Hepatocyte (in vitro differentiated cells): Measurements from ENCODE around the gene SH3BGR. TPM values are rescaled to one million over a fixed set of nuclear protein-coding genes. Genes with fewer than 3 reads are reported as not detected.

Experiments
- DNase-seq: peaks from one replicate; pipeline ENCODE4 v3.0.0-alpha.2; 2016; ENCODE audit warnings: low spot score
- H2AFZ ChIP-seq: fragments of 200-600 bp; sonication (generic); 2 replicates; pipeline ENCODE4 v1.6.0; 2016; ENCODE audit warnings: antibody characterized with exemption, mild to moderate bottlenecking
- H3K27ac ChIP-seq: fragments of 200-600 bp; sonication (generic); 2 replicates; pipeline ENCODE4 v1.5.1; 2016; ENCODE audit warnings: mild to moderate bottlenecking
- H3K27me3 ChIP-seq: fragments of 200-600 bp; sonication (generic); 2 replicates; pipeline ENCODE4 v1.6.1; 2016
- H3K36me3 ChIP-seq: fragments of 200-600 bp; sonication (generic); replicated peaks from 2 replicates; pipeline ENCODE4 v1.5.1; 2016; ENCODE audit warnings: low read depth; ENCODE audit not compliant: insufficient read depth
- H3K4me1 ChIP-seq: fragments of 200-600 bp; sonication (generic); 2 replicates; pipeline ENCODE4 v1.5.1; 2016; ENCODE audit warnings: mild to moderate bottlenecking, moderate library complexity; ENCODE audit not compliant: insufficient read depth
- H3K4me2 ChIP-seq: fragments of 200-600 bp; sonication (generic); 2 replicates; pipeline ENCODE4 v1.6.0; 2016
- H3K4me3 ChIP-seq: fragments of 200-600 bp; sonication (generic); 2 replicates; pipeline ENCODE4 v1.5.1; 2016; ENCODE audit warnings: mild to moderate bottlenecking
- H3K79me2 ChIP-seq: fragments of 200-600 bp; sonication (generic); 2 replicates; pipeline ENCODE4 v1.6.0; 2017; ENCODE audit warnings: mild to moderate bottlenecking
- H3K9me2 ChIP-seq: fragments of 200-600 bp; sonication (generic); replicated peaks from 2 replicates; pipeline ENCODE4 v1.6.0; 2017; ENCODE audit warnings: mild to moderate bottlenecking; ENCODE audit not compliant: insufficient read depth
- H3K9me3 ChIP-seq: fragments of 200-600 bp; sonication (generic); 2 replicates; pipeline ENCODE4 v1.5.1; 2016; ENCODE audit warnings: low read depth, mild to moderate bottlenecking
- H4K20me1 ChIP-seq: fragments of 200-600 bp; sonication (generic); 2 replicates; pipeline ENCODE4 v1.6.0; 2016; ENCODE audit warnings: mild to moderate bottlenecking; ENCODE audit not compliant: insufficient read depth, poor library complexity, severe bottlenecking
- CTCF ChIP-seq: fragments of 200-600 bp; sonication (generic); IDR thresholded peaks from 2 replicates; pipeline ENCODE4 v1.5.1; 2016; ENCODE audit warnings: antibody characterized with exemption, mild to moderate bottlenecking; ENCODE audit not compliant: poor library complexity
- EZH2 ChIP-seq: fragments of 200-600 bp; sonication (generic); IDR thresholded peaks from 2 replicates; pipeline ENCODE4 v1.6.1; 2016; ENCODE audit warnings: antibody characterized with exemption, mild to moderate bottlenecking, borderline replicate concordance
- EZH2phosphoT487 ChIP-seq: fragments of 200-600 bp; sonication (generic); IDR thresholded peaks from one replicate; pipeline ENCODE4 v1.6.1; 2018; ENCODE audit warnings: antibody characterized with exemption, mild to moderate bottlenecking, low read depth, moderate library complexity; ENCODE audit not compliant: unreplicated experiment, severe bottlenecking
- WGBS: methylation state at CpG from one replicate; pipeline ENCODE4 v1.1.6; 2016; ENCODE audit warnings: low lambda C conversion rate; ENCODE audit errors: missing lambda C conversion rate; 5-methylcytosine and 5-hydroxymethylcytosine counted together
- polyA plus RNA-seq: library from polyadenylated mRNA; unstranded; fragments of >200 nt; fragmentation: Nextera tagmentation; extraction: Ambion mirVana; gene quantifications from 2 replicates; pipeline ENCODE4 v1.2.1, GENCODE V29; 2016
- total RNA-seq: library from RNA; depleted of rRNA; stranded (reverse); fragments of >200 nt; gene quantifications from 2 replicates; pipeline ENCODE4 v1.2.3, GENCODE V29; 2014

Gene SH3BGR
- total and polyA plus RNA-seq, 2 experiments from 2014 or later = 1.8 to 2.5 TPM

DNA sequence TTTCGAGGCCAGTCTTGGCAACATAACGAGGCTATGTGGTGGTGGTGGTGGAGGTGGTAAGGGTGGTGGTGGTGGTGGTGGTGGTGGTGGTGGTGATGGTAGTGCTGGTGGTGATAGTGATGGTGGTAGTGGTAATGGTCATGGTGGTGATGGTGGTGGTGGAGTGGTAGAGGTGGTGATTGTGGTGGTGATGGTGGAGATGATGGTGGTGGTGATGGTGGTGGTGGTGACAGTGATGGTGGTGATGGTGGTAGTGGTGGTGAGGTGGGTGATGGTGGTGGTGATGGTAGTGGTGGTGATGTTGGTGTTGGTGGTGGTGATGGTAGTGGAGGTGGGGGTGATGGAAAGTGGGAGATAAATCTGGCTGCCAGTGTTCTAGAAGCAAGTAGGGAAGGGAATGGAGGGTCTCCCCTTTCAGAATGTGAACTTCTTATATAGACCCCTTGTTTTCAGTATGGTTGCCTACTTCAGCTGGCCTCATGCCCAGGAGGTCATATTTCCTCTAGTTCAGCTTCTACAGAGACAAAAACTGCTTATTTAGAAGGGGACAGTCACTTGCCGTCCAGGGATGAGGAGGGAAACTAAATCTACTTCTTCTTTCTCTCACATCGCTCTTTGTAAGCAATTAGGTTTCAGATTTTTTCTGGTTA is 27.5 kb downstream of the SH3BGR start:
- Histone ChIP-seq H3K4me2 (no peak overlapping the region), H3K36me3 (no peaks in the 10 kb centered on the region), H3K79me2 (no peaks in the 10 kb centered on the region), H3K27ac (no peak overlapping the region), H3K9me2 (no peaks in the 10 kb centered on the region), H3K9me3 (no peaks in the 10 kb centered on the region), H3K4me3 (no peak overlapping the region), H3K27me3 (no peaks in the 10 kb centered on the region), H2AFZ (no peak overlapping the region), H4K20me1 (no peaks in the 10 kb centered on the region), H3K4me1 (no peaks in the 10 kb centered on the region)
- no peak for DNase-seq
- WGBS = 94% methylated on average over 4 of the region's 4 CpGs
- TF ChIP-seq EZH2phosphoT487 (no peak), EZH2 (no peak), CTCF (no peak)

- Histone ChIP-seq H3K4me2 (no peak overlapping the region), H3K27ac (no peak overlapping the region), H4K20me1 (no peaks in the 10 kb centered on the region), H3K9me3 (no peaks in the 10 kb centered on the region), H2AFZ (no peak overlapping the region), H3K4me1 (no peaks in the 10 kb centered on the region), H3K9me2 (no peaks in the 10 kb centered on the region), H3K79me2 (no peaks in the 10 kb centered on the region), H3K27me3 (no peaks in the 10 kb centered on the region), H3K36me3 (no peaks in the 10 kb centered on the region), H3K4me3 (no peak overlapping the region)
- DNase-seq = no peak
- TF ChIP-seq EZH2phosphoT487 = no peak
- 71% methylated on average over 2 of the region's 2 CpGs for WGBS
Observed at GRCh38 chr21:39479814-39480182, 28.0 kb downstream of the SH3BGR start.

DNA sequence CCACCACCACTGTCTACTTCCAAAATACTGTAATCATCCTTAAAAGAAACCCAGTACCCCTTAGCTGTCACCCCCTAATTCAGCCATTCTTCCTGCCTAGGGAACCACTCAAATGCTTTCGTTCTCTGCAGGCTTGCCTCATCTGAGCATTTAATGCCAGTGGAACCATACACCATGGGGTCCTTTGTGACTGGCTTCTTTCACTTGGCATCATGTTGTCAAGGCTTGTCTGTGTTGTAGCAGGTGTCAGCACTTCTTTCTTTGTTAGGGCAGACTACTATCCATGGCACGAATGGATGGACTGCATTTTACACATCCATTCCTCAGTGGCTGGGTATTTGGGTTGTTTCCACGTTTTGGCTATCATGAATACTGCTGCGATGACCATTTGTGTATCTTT is 28.5 kb downstream of the SH3BGR start:
- 91% methylated on average over 4 of the region's 4 CpGs for whole genome bisulfite sequencing

DNA sequence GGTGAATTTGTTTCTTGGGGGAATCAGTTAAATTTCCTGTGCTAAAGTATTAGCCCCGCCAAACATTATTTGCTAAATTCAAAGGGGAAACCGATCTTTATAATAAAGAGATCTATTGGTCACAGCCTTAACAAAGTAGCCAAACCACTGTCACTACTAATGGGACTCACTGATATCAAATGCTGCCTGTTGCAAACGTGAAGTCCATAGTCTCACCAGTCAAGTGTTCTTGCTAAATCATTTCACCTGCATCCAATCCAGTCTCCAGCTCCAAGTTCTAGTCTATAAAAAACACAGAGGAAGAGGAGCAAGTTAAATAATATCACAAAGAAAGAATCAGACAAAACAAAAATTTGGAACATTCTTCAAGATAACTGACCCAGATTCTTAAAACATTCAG is 30.1 kb downstream of the SH3BGR start:
- H3K4me2 ChIP-seq = no peak overlapping the region
- DNase-seq = no peak
- H3K4me3 ChIP-seq = no peak overlapping the region
- H3K9me2 ChIP-seq = no peaks in the 10 kb centered on the region
- no peak for TF ChIP-seq EZH2
- TF ChIP-seq EZH2phosphoT487 = no peak
- TF ChIP-seq CTCF = no peak
- no peak overlapping the region for H3K27ac ChIP-seq
- no peaks in the 10 kb centered on the region for H4K20me1 ChIP-seq
- H3K9me3 ChIP-seq = no peaks in the 10 kb centered on the region
- no peaks in the 10 kb centered on the region for H3K4me1 ChIP-seq
- no peaks in the 10 kb centered on the region for H3K27me3 ChIP-seq
- no peak overlapping the region for H2AFZ ChIP-seq
- H3K79me2 ChIP-seq = no peaks in the 10 kb centered on the region
- 82% methylated on average over 3 of the region's 3 CpGs for WGBS
- no peaks in the 10 kb centered on the region for H3K36me3 ChIP-seq

More for the DNA sequence above, 28.5 kb downstream of the SH3BGR start:
- Histone ChIP-seq H2AFZ (no peak overlapping the region), H3K9me3 (no peaks in the 10 kb centered on the region), H3K9me2 (no peaks in the 10 kb centered on the region), H3K4me3 (no peak overlapping the region), H3K79me2 (no peaks in the 10 kb centered on the region), H3K4me1 (no peaks in the 10 kb centered on the region), H4K20me1 (no peaks in the 10 kb centered on the region), H3K4me2 (no peak overlapping the region), H3K27me3 (no peaks in the 10 kb centered on the region), H3K36me3 (no peaks in the 10 kb centered on the region), H3K27ac (no peak overlapping the region)
- TF ChIP-seq CTCF = no peak
- no peak for TF ChIP-seq EZH2
- TF ChIP-seq EZH2phosphoT487 = no peak
- DNase-seq = no peak
